Activated T-cell treated with anti-CD3 and anti-CD28 coated beads for 48 hours (primary cell): ENCODE measurements around the gene ALAD.
"Not testable (repeated sequence)": the region's sequence is repeated elsewhere in the genome, so short reads cannot be mapped to it uniquely, and the experiment has no call there.

Experiments
- DNase-seq: peaks from one replicate; pipeline ENCODE4 v3.0.0-alpha.2; 2020; ENCODE audit warnings: low read depth

The ALAD gene

DNA sequence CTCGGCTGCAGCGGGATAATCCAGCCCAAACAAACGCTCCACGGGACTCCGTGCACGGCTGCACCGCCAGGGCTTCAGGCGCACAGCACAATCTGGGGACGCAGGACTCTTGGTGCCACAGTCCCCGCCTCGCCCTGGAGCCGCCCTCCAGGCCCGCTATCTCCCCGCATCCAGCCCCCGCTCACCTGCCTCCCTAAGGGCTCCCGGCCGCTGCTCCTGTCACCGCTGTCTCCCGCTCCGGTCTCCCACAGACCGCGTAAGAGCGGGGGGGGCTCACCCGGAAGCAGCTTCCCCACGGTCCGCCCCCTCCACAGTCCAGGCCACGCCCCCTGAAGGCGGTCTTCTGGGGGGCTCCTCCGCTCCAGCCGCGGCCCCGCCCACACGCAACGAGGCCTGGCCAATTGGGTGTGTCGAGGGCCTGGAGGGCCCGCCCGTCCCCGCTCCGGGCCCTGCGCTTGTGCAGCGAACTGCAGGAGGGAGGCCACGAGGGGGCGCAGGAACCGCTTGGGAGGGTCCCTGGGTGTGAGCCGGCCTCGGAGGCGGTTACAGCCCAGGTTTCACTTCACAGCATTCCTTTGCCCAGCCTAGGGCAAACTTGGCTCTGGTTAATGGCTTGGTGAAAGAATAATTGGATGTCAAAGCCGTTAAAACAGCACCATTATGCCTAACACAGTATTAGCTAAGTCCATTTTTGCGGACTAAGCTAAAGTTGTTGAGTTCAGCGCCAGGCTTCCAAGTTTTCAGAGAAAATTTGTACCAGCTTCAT is at the start of gene ALAD:
ALAD (minus strand) TSS at position 258 of the 766 bp plus-strand sequence. CDS start 7,725 bp downstream, outside the sequence.
- peak; percentile 99 for DNase-seq

DNA sequence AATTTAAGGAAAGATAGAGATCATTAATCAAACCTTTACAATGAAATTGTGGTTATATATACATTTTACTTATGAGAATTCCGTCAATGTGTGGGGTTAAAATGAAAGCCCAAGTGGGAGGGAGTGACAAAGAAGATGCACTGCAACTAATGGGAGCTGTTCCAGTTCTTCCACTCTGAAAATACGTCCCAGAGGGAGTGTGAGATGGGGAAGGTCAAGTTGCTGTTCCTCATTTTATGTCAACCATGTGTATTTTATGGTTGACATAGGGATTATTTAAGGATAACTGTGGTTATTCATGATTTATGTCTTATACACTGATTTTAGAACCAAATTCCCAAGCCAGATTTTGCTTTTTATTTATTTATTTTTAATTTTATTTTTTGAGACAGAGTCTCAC is 48.3 kb upstream of the ALAD start:
- no peak for DNase-seq

DNA sequence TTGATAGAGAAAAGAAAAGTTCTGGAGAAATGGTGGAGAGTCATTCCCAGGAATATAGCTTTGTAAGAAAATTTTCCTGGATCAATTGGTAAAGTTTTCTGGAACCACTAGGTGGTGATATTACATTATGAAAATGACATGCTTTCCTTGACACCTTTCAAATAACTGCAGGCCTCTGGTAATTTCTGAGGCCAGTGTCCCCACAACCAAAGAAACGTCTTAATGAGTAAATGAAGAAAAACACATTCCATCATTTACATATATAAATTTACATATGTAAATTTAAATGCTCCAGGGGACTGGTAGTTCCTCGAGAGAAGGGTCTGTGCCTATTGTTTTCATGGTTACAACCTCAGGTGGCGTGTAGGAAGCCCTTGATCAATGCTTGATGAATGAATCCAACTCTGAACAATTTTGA is 45.2 kb upstream of the ALAD start:
- DNase-seq = no peak

DNA sequence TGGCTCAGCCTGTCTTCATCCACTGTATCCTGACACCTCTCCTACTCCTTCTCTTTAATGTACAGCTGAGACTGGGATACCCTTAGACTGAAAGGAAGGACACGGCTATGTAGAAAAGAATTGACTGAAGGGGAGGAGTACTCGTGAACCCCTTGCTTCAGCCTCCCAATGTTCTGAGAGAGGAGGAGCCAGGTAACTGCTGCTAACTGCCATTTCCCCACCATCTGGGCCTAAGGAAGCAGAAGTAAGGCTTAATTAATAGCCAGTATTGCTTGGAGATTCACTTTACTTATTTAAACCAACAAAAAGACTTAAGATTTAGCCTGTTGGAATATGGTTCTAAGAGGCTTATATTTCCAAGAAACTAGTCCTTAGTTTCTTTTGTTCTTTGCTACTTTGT is 43.7 kb upstream of the ALAD start:
- no peak for DNase-seq

DNA sequence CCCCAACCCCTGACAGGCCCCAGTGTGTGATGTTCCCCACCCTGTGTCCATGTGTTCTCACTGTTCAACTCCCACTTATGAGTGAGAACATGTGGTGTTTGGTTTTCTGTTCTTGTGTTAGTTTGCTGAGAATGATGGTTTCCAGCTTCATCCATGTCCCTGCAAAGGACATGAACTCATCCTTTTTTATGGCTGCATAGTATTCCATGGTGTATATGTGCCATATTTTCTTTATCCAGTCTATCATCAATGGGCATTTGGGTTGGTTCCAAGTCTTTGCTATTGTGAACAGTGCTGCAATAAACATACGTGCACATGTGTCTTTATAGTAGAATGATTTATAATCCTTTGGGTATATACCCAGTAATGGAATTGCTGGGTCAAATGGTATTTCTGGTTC is 36.6 kb upstream of the ALAD start:
- not testable (repeated sequence) for DNase-seq

DNA sequence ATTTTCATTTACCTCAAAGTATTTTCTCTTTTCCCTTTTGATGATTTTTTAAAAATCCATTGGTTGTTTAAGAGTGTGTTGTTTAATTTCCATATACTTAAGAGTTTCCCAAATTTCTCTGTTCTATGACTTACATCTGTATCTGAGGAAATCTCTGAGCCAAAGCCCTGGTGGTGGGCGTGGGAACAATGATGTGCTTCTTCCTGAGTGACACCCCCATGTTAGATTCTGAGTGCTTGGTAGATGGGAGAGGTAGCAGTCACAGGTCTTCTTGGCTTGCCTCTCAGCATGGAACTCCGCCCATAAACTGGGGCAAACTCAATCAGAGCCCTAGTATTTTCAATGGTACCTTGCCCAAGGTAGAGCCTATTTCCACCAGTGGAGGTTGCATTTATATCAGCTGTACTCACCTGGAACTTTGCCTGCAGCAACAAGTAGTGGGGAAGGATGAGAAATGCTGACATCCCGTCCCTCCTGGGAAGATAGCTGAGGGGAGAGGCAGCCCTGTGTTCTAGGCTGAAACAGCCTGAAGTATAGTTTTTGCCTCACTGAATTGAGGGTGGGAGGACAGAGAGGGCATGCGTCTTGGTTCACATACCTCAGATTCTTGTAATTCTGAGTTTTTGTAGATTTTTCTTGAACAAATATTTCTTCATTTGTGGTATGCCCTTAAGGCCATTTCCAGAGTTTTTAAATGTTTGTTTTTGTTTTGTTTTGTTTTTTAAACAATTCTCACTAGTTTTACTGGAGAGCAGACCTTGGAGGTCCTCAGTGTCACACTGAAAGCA is 35.8 kb upstream of the ALAD start:
- DNase-seq = no peak

DNA sequence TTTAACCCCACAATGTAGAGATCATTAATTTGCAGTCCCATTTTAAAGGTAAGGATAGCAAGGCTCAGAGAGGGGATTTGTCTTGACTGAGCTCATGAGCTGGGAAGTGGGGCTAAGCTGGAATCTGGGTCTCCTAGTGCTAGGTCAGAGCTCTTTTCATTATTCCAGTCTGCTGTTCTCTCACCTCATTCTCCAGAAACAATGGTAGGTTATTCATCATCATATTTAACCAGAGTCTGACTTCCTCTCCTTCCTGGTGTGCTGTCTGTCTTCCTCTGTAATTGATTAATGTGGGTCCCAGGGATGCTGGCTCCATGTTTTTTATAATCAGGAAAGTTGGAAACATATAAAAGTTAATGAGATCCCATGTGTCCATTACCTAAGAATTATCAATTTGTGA is 30.1 kb upstream of the ALAD start:
- DNase-seq = no peak

DNA sequence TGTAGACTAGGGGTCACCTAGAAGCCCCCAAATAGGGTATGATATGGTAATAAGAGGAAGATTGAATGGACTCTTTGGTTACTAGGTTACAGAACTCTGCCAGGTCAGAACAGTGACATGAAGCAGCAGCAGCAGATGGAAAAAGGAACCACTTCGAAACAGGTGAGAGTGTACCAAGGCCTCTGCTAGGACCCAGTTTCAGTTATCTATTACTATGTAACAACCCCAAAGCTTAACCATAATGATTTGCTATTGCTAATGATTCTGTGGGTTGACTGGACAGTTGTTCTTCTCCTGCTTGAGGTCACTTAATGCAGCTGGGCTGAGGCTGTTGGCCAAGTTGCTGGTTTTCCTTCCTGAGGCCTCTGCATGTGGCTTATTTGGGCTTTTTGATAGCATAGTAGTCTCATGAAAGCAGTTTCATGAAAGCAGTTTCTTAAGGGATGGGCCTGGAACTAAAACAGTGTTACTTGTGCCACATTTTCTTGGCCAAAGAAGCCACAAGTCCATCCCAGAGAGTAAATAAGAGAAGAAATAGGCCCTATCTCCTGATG is 27.1 kb upstream of the ALAD start:
- no peak for DNase-seq

DNA sequence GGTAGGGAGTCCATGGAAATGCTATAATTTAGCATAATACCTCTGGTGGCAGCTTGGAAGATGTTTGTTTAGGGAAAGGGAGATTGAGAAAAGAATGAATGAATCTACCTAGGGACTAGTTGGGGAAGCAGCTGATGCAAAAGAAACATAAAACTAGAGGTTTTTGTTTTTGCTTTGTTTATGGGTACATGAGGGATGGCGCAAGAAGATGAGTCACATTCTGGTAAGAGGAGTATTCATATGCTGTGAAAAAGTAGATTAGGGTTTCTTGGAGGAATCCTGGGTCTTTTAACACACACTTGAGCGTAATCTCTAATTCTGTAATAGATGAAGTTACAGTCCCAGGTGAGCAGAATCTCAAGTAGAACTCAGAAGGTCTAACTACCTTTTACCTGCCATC is 26.5 kb upstream of the ALAD start:
- no peak for DNase-seq

DNA sequence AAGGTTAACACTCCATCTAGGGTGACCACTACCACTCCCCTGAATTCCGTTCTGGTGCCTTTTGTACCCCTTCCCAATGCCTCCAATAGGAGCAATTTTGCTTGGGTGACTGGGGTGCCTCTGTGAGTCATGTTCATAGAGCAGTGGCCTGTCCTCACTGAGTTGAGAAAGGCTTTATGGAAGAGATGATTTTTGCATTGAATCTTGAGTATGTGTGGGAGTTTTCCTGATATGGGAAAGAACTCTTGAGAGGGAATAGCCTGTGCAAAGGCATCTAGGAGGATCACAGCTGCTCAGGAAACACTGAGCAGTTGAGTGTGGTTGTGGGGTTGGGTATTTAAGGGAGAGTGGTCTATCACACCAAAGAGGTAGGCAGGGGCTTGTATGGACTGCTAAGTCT is 25.6 kb upstream of the ALAD start:
- no peak for DNase-seq

DNA sequence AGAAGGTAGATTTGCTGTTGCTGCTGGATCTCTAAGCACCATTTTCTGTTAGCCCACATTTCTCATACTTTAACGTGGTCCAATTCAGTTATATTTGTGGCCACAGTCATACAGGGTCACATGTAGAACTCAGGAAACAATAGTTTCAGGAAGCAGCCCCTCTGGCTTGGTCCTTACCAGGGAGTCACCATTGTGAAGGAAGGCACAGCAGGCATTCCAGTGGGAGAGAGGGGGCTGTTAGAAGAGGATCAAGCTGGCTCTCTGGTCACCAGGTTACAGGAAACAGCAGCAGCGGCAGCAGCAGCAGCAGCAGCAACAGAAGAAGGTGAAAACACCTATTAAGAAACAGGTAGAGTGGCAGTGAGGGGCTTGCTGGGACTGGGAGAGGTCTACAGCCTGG is 24.0 kb upstream of the ALAD start:
- DNase-seq = no peak

DNA sequence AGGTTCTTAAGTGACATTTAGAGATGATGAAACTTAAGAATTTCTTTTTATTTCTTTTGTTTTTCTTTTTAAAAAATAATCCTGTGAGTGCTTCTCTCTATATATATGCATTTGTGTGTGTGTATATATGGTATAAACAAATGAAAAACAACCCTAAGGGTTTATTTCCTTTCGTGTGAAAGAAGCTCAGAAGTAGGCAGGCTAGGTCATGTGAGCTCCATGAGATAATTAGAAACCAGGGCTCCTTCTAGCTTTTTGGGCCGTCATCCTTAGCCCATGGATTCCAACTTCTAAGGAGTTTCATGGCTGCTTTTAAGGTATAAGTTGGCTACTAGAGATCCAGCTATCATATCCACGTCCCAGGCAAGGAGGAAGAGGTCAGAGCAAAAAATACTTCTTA is 20.6 kb upstream of the ALAD start:
- DNase-seq = no peak

DNA sequence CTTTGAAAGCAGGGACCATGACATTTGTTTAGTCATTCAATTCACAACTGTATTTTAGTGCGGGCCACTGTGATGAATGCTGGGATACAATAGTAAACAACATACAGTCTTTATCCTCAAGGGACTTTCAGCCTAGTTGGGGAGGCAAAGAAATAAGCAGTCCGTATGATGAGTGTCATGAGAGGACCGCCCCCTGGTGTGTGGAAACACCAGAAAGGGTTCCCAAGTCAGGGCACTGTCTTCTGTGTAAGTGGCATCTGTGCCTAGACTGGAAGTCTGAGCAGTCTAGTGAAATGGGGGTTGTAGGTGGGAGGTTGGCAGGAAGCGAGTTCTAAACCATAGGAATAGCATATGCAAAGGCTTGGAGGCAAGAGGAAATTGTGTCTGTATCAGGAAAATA is 16.3 kb upstream of the ALAD start:
- DNase-seq = no peak

DNA sequence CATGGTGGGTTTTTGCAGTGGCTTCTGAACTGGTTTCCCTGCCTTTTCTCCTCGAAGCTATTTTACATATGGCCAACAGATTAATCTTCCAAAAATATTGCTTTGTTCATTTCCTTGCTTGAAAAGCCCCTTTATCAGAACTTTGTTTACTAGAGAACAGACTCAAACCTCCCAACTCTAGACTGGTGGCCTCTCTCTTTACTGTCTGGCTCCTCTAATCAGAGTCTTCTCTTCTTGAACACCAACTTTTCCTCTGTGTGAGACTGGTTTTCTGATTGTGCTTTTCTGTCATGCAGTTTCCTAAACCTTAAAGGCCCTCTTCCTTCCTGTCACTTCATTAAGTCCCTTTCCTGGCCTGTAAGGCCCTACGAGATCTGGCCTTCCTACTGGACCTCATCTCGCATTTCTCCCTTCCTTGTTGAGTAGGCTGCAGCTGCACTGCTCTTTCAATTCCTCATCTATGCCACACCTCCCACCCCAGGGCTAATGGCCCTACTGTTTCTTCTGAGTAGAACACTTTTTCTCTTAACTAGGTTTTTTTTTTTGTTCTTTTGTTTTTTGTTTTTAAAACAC is 15.2 kb upstream of the ALAD start:
- no peak for DNase-seq

DNA sequence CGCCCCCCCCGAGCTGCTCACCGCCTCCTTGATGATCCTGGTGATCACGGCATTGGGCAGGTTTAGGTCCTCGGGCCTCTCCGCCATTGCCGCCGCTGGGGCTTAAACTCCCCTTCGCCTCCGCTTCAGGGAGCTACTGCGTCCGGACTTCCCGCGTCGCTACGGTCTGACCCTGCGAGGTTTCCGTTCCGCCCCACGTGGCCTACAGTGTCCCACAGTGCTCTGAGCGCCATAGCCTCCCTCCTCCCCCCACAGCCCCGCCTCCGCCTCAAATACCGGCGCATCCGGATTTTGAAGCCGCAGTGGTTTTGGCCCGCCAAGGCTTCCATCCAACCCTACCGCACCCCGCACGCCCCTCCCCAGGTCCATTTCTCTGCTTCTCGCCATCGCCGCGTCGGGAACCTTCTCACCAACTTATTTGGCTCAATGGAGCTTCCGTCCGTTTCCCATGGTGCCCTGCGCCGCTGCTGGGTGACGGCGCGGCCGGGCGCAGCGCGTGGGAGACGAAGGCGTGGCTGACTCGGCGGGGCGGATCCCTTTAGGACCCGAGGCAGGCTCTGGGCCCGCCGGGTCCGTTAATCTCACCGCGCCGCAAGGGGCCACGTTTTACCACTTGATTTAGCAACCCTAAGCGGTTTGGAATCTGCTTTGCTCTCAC is 9.3 kb upstream of the ALAD start, which contains the start of the genes C9orf43 and POLE3:
C9orf43 (plus strand) TSS at position 541 of the 658 bp plus-strand sequence. CDS start 2,747 bp downstream, outside the sequence.
POLE3 (minus strand) TSS at position 469 of the 658 bp plus-strand sequence; CDS start at position 87, 382 bp downstream.
- peak; percentile 95 for DNase-seq

DNA sequence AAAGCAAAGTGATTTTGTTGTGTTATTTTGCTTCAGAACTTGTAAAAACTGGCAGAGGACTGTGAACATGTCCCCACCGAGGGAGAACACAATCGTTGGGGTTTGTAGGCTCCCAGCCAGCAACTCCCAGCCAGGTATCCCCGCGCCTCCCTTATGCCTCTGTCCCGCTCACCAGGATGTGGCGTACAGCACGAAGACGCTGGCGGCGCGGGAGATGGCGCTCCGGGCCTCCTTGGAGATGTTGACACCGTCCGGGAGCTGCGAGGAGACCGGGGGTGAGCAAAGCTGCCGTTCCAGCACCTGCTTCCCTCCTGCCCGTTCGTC is 8.8 kb upstream of the ALAD start:
- no peak for DNase-seq

DNA sequence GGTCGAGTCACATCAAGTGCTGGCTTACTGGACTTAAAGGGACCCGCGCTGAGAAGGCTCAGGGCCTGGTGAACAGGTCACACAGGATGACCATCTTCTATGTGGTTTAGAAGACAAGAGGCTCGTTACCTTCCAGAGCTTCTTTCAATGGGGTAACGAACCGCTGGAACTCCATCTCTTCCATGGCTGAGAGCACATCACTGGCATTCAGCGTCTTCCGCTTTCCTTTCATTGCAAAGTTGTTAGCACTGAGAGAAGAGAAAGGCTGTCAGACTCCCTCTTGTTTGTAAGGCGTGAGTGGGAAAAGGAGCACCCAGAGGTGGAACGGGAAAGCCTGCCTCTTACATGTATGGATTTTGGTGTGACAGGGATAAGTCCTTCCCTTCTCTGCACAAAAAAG is 8.4 kb upstream of the ALAD start:
- DNase-seq = no peak

DNA sequence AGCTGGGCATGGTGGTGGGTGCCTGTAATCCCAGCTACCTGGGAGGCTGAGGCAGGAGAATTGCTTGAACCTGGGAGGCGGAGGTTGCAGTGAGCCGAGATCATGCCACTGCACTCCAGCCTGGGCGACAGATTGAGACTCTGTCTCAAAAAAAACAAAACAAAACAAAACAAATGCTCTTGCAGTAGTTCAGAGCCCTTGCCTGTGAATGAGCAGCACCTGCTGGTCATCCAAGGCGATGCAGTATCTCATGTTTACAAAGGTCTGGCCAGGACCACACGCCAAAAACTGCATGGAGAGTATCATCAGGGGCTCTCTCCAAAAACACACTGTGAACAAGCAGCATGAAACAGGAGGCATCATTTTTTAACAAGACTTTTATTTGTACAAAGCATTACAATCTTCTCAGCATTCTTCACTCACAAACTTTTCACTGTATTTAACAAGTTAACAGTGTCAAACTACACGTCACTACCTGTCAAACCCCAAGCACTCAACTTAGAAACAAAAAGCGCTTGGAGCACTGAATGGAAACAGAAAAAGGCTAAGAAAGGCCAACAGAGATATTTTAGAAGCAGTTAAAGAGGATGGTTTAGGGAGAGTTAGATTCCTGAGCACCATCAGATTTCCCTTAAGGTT is 5.9 kb upstream of the ALAD start:
- DNase-seq = peak; percentile 43

DNA sequence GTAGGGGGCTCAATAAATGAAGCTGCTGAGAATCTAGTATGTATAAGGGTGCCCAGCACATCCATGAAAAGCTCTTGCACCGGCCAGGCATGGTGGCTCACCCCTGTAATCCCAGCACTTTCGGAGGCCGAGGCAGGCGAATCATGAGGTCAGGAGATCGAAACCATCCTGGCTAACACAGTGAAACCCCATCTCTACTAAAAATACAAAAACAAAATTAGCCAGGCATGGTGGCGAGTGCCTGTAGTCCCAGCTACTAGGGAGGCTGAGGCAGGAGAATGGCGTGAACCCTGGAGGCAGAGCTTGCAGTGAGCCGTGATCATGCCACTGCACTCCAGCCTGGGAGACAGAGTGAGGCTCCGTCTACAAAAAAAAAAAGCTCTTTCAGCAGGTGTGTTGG is 5.3 kb upstream of the ALAD start:
- not testable (repeated sequence) for DNase-seq

DNA sequence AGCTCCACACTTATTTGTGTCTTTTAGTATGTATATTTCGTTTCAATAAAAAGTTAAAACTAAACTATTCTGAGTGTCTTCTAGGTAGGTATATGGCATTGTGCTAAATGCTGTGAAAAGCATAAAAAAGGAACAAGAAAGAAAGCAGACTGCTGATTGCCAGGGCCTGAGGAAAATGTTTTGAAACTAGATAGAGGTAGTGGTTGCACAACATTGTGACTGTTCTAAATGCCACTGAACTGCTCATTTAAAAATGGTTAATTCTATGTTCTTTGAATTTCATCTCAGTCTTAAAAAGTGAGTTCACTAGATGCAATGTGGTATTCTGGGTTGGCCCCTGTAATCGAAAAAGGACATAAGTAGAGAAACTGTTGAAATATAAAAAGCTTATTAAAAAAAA is 2.6 kb upstream of the ALAD start:
- no peak for DNase-seq

DNA sequence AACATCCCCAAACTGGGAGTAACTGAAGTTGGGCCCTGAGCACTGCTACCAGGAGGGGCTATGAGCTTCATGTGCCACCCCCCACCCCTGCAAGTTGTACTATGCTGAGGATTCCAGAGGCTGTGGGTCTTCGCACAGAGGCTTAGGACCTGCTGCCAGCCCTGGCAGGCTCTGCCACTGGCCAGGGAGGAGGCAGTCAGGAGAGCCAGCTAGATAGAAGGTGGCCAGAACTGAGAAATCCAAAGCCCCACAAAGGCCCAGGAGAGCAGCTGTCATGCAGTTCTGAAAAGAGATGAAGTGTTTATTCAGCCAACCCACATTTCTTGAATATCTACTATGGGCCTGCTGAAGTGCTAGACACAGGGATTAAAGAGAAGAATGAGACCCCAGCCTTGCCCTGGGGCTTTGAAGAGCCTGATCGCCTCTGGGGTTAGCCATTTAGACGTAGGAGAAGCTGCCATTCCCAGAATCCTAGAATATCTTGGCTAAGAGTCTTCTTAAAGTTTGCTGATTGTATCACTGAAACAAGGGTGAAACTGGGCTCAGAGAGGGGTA is 1.4 kb downstream of the ALAD start:
- DNase-seq = no peak
